CD4-positive, alpha-beta T cell (primary cell): ENCODE measurements around the gene PCBP2. TPM values are rescaled to one million over a fixed set of nuclear protein-coding genes. Genes with fewer than 3 reads are reported as not detected.
"Not testable (repeated sequence)": the region's sequence is repeated elsewhere in the genome, so short reads cannot be mapped to it uniquely, and the experiment has no call there.

ENCODE experiments used
- ATAC-seq: fragments of 200-7000 bp; cut with Tn5 transposase; one replicate; pipeline ENCODE4 v1.10.0; 2022; ENCODE audit warnings: mild to moderate bottlenecking; ENCODE audit not compliant: poor library complexity
- CTCF ChIA-PET: fragments of 350-600 bp; sonication (Branson Sonifier 250); formaldehyde crosslinking; loops from one replicate; lab custom pipeline; 2021; ENCODE audit warnings: antibody characterized with exemption, inconsistent platforms; lab: Charles Lee
- POLR2A ChIA-PET: fragments of 350-600 bp; sonication (Branson Sonifier 250); formaldehyde crosslinking; loops from one replicate; lab custom pipeline; 2021; ENCODE audit warnings: antibody characterized with exemption, inconsistent platforms; lab: Charles Lee
- DNase-seq, 14 experiments: peaks; one replicate each; pipeline ENCODE4 v3.0.0-alpha.2; 2013 to 2020; ENCODE audit warnings: mixed read lengths in 2 of 14
- H3K27ac ChIP-seq, 2 donors: one replicate each; pipeline versions ENCODE4 v1.5.1 to v1.7.0; 2013; ENCODE audit warnings: low read length in 2 of 2, low read depth in 1 of 2, mild to moderate bottlenecking in 1 of 2
- H3K27me3 ChIP-seq, 2 experiments: 1 replicate in 1 of 2; 2 replicates in 1 of 2; pipeline versions ENCODE4 v1.6.1 to v1.7.0; 2013; ENCODE audit warnings: low read length in 2 of 2, control low read depth in 1 of 2, mild to moderate bottlenecking in 1 of 2, moderate library complexity in 1 of 2; ENCODE audit not compliant: insufficient read depth in 2 of 2, control insufficient read depth in 1 of 2
- H3K36me3 ChIP-seq: one replicate; pipeline ENCODE4 v1.6.1; 2013; ENCODE audit warnings: low read length, control low read depth; ENCODE audit not compliant: insufficient read depth
- H3K4me1 ChIP-seq: one replicate; pipeline ENCODE4 v1.6.1; 2013; ENCODE audit warnings: low read length, control low read depth; ENCODE audit not compliant: insufficient read depth
- H3K4me3 ChIP-seq: one replicate; pipeline ENCODE4 v1.5.1; 2013; ENCODE audit warnings: mild to moderate bottlenecking, low read length, moderate library complexity
- H3K9me3 ChIP-seq, 2 experiments: 1 replicate in 1 of 2; 2 replicates in 1 of 2; pipeline versions ENCODE4 v1.6.1 to v1.7.0; 2013; ENCODE audit warnings: low read length in 2 of 2, mild to moderate bottlenecking in 2 of 2, control low read depth in 1 of 2, moderate library complexity in 1 of 2; ENCODE audit not compliant: control insufficient read depth in 1 of 2, insufficient read depth in 1 of 2
- H3K27ac Mint-ChIP-seq: one replicate; pipeline ENCODE4 v1.8.0; 2020; ENCODE audit warnings: mixed read lengths
- H3K27me3 Mint-ChIP-seq: one replicate; pipeline ENCODE4 v1.8.0; 2021; ENCODE audit warnings: mixed read lengths
- H3K36me3 Mint-ChIP-seq: one replicate; pipeline ENCODE4 v1.8.0; 2021; ENCODE audit warnings: low read depth, mixed read lengths
- H3K4me1 Mint-ChIP-seq: one replicate; pipeline ENCODE4 v1.8.0; 2021; ENCODE audit warnings: low read depth, mixed read lengths
- H3K4me3 Mint-ChIP-seq: one replicate; pipeline ENCODE4 v1.8.0; 2020; ENCODE audit warnings: mild to moderate bottlenecking, mixed read lengths
- H3K9me3 Mint-ChIP-seq: one replicate; pipeline ENCODE4 v1.8.0; 2020; ENCODE audit warnings: mixed read lengths
- CTCF ChIP-seq: fragments of 200-600 bp; IDR thresholded peaks from one replicate; pipeline ENCODE4 v1.8.0; 2022; ENCODE audit warnings: antibody characterized with exemption, mild to moderate bottlenecking
- intact Hi-C, 2 experiments: fragments of 100-400 bp; cut with DNase I in 1 of 2; cut with micrococcal nuclease in 1 of 2; formaldehyde crosslinking; loops; one replicate each; pipeline versions ENCODE4 v1.15.1 to v1.9.0; 2023 to 2025; cut with DNase I, micrococcal nuclease
- total RNA-seq, 174 experiments: library from RNA in 2 of 174; stranded (reverse) in 2 of 174; gene quantifications; one replicate each; pipeline ENCODE4 v1.2.3 and lab custom pipeline; 2021 to 2026

PCBP2 gene
- total RNA-seq, 2 experiments from 2014 or later, result 1,331 to 1,359 TPM

- H3K27ac Mint-ChIP-seq, ATAC-seq, H3K27ac ChIP-seq, H3K4me3 ChIP-seq, H3K9me3 ChIP-seq, H3K9me3 Mint-ChIP-seq, H3K27me3 Mint-ChIP-seq, intact Hi-C loops, H3K27me3 ChIP-seq, H3K4me3 Mint-ChIP-seq: not testable (repeated sequence)
- POLR2A ChIA-PET, result interaction anchor here (0.6 to 2.7 kb wide), 6 partner anchors 24 to 97 kb away, joined by 3 to 13 read pairs (median 4); partner anchors contain the start of genes PRR13 and SP1
- DNase-seq, result peak in 4 of 14 experiments; percentile 6 to 43 (median 32)
- H3K4me1 ChIP-seq, result peaks cover 16% of the 10 kb centered on the region
- CTCF ChIA-PET, result interaction anchor here (0.6 to 2.7 kb wide), 5 partner anchors 10 to 96 kb away, joined by 3 to 11 read pairs (median 4); partner anchors contain the start of gene AAAS
- Mint-ChIP-seq H3K36me3 (peaks cover 24% of the 10 kb centered on the region), H3K4me1 (peaks cover 57% of the 10 kb centered on the region)
- peaks cover 15% of the 10 kb centered on the region for H3K36me3 ChIP-seq
Measured at GRCh38 chr12:53417291-53417816, 34.5 kb upstream of the PCBP2 start.

- intact Hi-C loops, result no loop called here
- Mint-ChIP-seq H3K9me3 (no peaks in the 10 kb centered on the region), H3K27ac (peak overlapping the region; percentile 36), H3K4me1 (peaks cover 48% of the 10 kb centered on the region), H3K27me3 (no peaks in the 10 kb centered on the region), H3K4me3 (no peak overlapping the region), H3K36me3 (peaks cover 16% of the 10 kb centered on the region)
- Histone ChIP-seq H3K4me3 (no peak overlapping the region), H3K27ac (no peak overlapping the region), H3K9me3 (no peaks in the 10 kb centered on the region), H3K36me3 (peaks cover 9% of the 10 kb centered on the region), H3K4me1 (peaks cover 16% of the 10 kb centered on the region), H3K27me3 (no peaks in the 10 kb centered on the region)
- CTCF ChIA-PET, result interaction anchor here (0.8 to 2.7 kb wide), 4 partner anchors 65 to 97 kb away, joined by 3 to 11 read pairs (median 4); partner anchors contain the start of gene AAAS
- no peak for DNase-seq
- no peak for TF ChIP-seq CTCF
- POLR2A ChIA-PET, result interaction anchor here (2.7 kb wide), 1 partner anchor 39 kb away, joined by 13 read pairs; the partner anchor contains the start of gene SP1
- no peak for ATAC-seq
Measured at GRCh38 chr12:53418221-53418620, 33.7 kb upstream of the PCBP2 start.

- no peak for DNase-seq
Measured at GRCh38 chr12:53419756-53420155, 32.1 kb upstream of the PCBP2 start.

GRCh38 chr12:53422247-53422646 lies 29.7 kb upstream of the PCBP2 start:
- H3K27me3 Mint-ChIP-seq, H3K27me3 ChIP-seq, ATAC-seq, H3K4me3 Mint-ChIP-seq, DNase-seq, H3K9me3 ChIP-seq, H3K27ac ChIP-seq, H3K36me3 Mint-ChIP-seq, H3K9me3 Mint-ChIP-seq, H3K36me3 ChIP-seq, H3K4me3 ChIP-seq, H3K27ac Mint-ChIP-seq, POLR2A ChIA-PET: not testable (repeated sequence)
- H3K4me1 ChIP-seq, result peaks cover 13% of the 10 kb centered on the region
- intact Hi-C loops, result loop anchor here in 1 of 2 experiments (5.0 kb wide), 1 partner anchor 40 kb away; the partner anchor contains the start of gene SP1
- CTCF ChIA-PET, result interaction anchor here (0.7 to 3.8 kb wide), 12 partner anchors 8 to 177 kb away, joined by 3 to 44 read pairs (median 8); partner anchors contain the start of genes AAAS, SP1 and TARBP2
- H3K4me1 Mint-ChIP-seq, result peaks cover 26% of the 10 kb centered on the region

More at GRCh38 chr12:53419756-53420155, 32.1 kb upstream of the PCBP2 start:
- CTCF ChIA-PET, result interaction anchor here (3.8 kb wide), 1 partner anchor 66 kb away, joined by 44 read pairs; no protein-coding TSS in a partner anchor
- H3K4me3 ChIP-seq, result no peak overlapping the region
- no peaks in the 10 kb centered on the region for H3K9me3 ChIP-seq
- no peaks in the 10 kb centered on the region for H3K9me3 Mint-ChIP-seq
- H3K27me3 Mint-ChIP-seq, result no peaks in the 10 kb centered on the region
- no peak for ATAC-seq
- H3K4me1 ChIP-seq, result peaks cover 16% of the 10 kb centered on the region
- H3K27me3 ChIP-seq, result no peaks in the 10 kb centered on the region
- H3K27ac ChIP-seq, result no peak overlapping the region
- peaks cover 4% of the 10 kb centered on the region for H3K36me3 Mint-ChIP-seq
- H3K36me3 ChIP-seq, result no peaks in the 10 kb centered on the region
- H3K27ac Mint-ChIP-seq, result no peak overlapping the region
- H3K4me3 Mint-ChIP-seq, result no peak overlapping the region
- peaks cover 44% of the 10 kb centered on the region for H3K4me1 Mint-ChIP-seq
- intact Hi-C loops, result loop anchor here in 1 of 2 experiments (2.0 to 5.0 kb wide), 2 partner anchors 37 to 89 kb away; partner anchors contain the start of gene SP1
- POLR2A ChIA-PET, result interaction anchor here (1.3 kb wide), 1 partner anchor 40 kb away, joined by 4 read pairs; the partner anchor contains the start of gene SP1
- TF ChIP-seq CTCF, result no peak
